Bronchial epithelial cell (primary cell): ENCODE measurements around the gene CAPN1. TPM values are rescaled to one million over a fixed set of nuclear protein-coding genes. Genes with fewer than 3 reads are reported as not detected.
A peak's percentile ranks its signal among the peaks of the same experiment; 100 is the strongest.

Experiments
- DNase-seq: peaks from one replicate; pipeline ENCODE4 v3.0.0-alpha.2; 2010; ENCODE audit warnings: low read depth
- FAIRE-seq: peaks from 2 replicates; lab custom pipeline; 2011; peaks lifted over from hg19 to GRCh38; lab: Jason Lieb, UNC
- H3K27me3 ChIP-seq: 2 replicates; pipeline ENCODE4 v1.5.1; 2011; ENCODE audit warnings: low read length; ENCODE audit not compliant: control insufficient read depth, insufficient read depth
- H3K36me3 ChIP-seq: 2 replicates; pipeline ENCODE4 v1.5.1; 2011; ENCODE audit warnings: low read length; ENCODE audit not compliant: control insufficient read depth, insufficient read depth
- H3K4me3 ChIP-seq: 2 replicates; pipeline ENCODE4 v1.5.1; 2011; ENCODE audit warnings: mild to moderate bottlenecking, low read depth, low read length, control low read depth
- total RNA-seq: library from RNA; depleted of rRNA; stranded (reverse); fragments of >200 nt; gene quantifications from 2 replicates; pipeline ENCODE4 v1.2.1, GENCODE V29; 2014
- TF ChIP-seq, protein P1 (sequence below): IDR thresholded peaks from 2 replicates; pipeline ENCODE4 v1.5.1; 2011; ENCODE audit warnings: mild to moderate bottlenecking, moderate library complexity, low read length, control low read depth, inconsistent platforms; ENCODE audit not compliant: insufficient read depth, severe bottlenecking

Gene CAPN1
- total RNA-seq, 1 donor from 2014 or later = 136 TPM

DNA sequence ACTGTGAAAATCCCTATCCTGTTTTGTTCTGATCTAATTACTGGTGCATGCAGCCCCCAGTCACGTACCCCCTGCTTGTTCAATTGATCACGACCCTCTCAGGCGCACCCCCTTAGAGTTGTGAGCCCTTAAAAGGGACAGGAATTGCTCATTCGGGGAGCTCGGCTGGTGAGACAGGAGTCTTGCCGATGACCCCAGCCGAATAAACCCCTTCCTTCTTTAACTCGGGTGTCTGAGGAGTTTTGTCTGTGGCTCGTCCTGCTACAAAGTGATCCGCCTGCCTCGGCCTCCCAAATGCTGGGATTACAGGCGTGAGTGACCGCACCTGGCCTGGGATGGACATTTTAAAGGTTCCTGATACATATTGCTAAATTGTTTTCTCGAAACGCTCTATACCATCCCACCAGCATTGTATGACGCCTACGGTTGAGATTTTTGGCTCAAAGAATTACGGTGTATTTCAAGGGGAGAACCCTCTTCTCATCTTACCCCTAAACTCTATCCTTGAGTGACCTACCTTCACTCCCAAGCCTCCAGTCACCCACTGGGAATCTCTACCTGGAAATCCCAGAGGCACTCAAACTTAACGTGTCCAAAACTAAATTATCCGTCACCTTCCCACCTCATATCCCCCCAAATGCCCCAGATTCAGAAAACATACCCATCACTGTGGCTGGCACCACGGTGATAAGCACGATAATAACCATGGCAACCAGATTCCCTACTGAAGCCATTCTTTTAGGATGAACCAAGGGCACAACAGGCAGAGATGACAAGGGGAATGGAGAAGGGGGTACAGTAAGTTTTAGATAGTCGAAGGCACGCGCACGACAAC is 79.2 kb downstream of the CAPN1 start:
- no peaks in the 10 kb centered on the region for H3K27me3 ChIP-seq
- H3K36me3 ChIP-seq = no peaks in the 10 kb centered on the region
- FAIRE-seq (no peak), DNase-seq (no peak)
- peak overlapping the region; percentile 66 for H3K4me3 ChIP-seq
- TF ChIP-seq, protein P1, sequence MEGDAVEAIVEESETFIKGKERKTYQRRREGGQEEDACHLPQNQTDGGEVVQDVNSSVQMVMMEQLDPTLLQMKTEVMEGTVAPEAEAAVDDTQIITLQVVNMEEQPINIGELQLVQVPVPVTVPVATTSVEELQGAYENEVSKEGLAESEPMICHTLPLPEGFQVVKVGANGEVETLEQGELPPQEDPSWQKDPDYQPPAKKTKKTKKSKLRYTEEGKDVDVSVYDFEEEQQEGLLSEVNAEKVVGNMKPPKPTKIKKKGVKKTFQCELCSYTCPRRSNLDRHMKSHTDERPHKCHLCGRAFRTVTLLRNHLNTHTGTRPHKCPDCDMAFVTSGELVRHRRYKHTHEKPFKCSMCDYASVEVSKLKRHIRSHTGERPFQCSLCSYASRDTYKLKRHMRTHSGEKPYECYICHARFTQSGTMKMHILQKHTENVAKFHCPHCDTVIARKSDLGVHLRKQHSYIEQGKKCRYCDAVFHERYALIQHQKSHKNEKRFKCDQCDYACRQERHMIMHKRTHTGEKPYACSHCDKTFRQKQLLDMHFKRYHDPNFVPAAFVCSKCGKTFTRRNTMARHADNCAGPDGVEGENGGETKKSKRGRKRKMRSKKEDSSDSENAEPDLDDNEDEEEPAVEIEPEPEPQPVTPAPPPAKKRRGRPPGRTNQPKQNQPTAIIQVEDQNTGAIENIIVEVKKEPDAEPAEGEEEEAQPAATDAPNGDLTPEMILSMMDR = no peak

Other genes with a start within 250 kb of the CAPN1 start
- gene GPHA2, start 246.0 kb upstream of the CAPN1 start, total RNA-seq = not detected in 2 replicates
- not detected in 2 replicates for gene MAJIN, start 209.8 kb upstream of the CAPN1 start, total RNA-seq
- gene BATF2, start 185.0 kb upstream of the CAPN1 start, total RNA-seq = under 0.01 and 0.26 TPM in 2 replicates
- 71.0 and 76.1 TPM in 2 replicates for gene ARL2, start 167.8 kb upstream of the CAPN1 start, total RNA-seq
- gene SNX15, start 154.5 kb upstream of the CAPN1 start, total RNA-seq = 15.5 and 18.1 TPM in 2 replicates
- gene SAC3D1, start 140.7 kb upstream of the CAPN1 start, total RNA-seq = 10.4 and 15.5 TPM in 2 replicates
- gene NAALADL1, start 123.4 kb upstream of the CAPN1 start, total RNA-seq = 16.6 and 22.7 TPM in 2 replicates
- gene CDCA5, start 97.9 kb upstream of the CAPN1 start, total RNA-seq = 0.26 and 0.53 TPM in 2 replicates
- gene ZFPL1, start 97.7 kb upstream of the CAPN1 start, total RNA-seq = 34.2 and 52.4 TPM in 2 replicates
- gene VPS51, start 85.7 kb upstream of the CAPN1 start, total RNA-seq = 157 and 203 TPM in 2 replicates
- 15.0 and 49.8 TPM in 2 replicates for gene TM7SF2, start 70.1 kb upstream of the CAPN1 start, total RNA-seq
- 11.0 and 11.1 TPM in 2 replicates for gene ZNHIT2, start 64.2 kb upstream of the CAPN1 start, total RNA-seq
- 439 and 539 TPM in 2 replicates for gene FAU, start 59.8 kb upstream of the CAPN1 start, total RNA-seq
- gene MRPL49, start 59.6 kb upstream of the CAPN1 start, total RNA-seq = 36.2 and 42.1 TPM in 2 replicates
- 11.6 and 19.7 TPM in 2 replicates for gene SYVN1, start 47.4 kb upstream of the CAPN1 start, total RNA-seq
- gene SPDYC, start 11.7 kb upstream of the CAPN1 start, total RNA-seq = not detected in 2 replicates
- 1.3 and 1.6 TPM in 2 replicates for gene POLA2, start 80.0 kb downstream of the CAPN1 start, total RNA-seq
- 1.9 and 2.4 TPM in 2 replicates for gene CDC42EP2, start 132.9 kb downstream of the CAPN1 start, total RNA-seq
- 16.8 and 18.2 TPM in 2 replicates for gene DPF2, start 151.9 kb downstream of the CAPN1 start, total RNA-seq
- gene TIGD3, start 172.8 kb downstream of the CAPN1 start, total RNA-seq = 0.26 TPM in 2 replicates
- gene SLC25A45, start 200.7 kb downstream of the CAPN1 start, total RNA-seq = 0.26 and 0.77 TPM in 2 replicates
- gene FRMD8, start 204.7 kb downstream of the CAPN1 start, total RNA-seq = 21.9 and 66.6 TPM in 2 replicates
- 114 and 133 TPM in 2 replicates for gene NEAT1, start 240.9 kb downstream of the CAPN1 start, total RNA-seq